ENCODE measurements around the gene PPIF. TPM values are rescaled to one million over a fixed set of nuclear protein-coding genes. Genes with fewer than 3 reads are reported as not detected.

PPIF gene
- total and polyA plus RNA-seq, 2 of the 13 experiments (the other 11 are each of a cell fraction or from before 2014, with no cell fraction given) = 147 to 157 TPM

DNA sequence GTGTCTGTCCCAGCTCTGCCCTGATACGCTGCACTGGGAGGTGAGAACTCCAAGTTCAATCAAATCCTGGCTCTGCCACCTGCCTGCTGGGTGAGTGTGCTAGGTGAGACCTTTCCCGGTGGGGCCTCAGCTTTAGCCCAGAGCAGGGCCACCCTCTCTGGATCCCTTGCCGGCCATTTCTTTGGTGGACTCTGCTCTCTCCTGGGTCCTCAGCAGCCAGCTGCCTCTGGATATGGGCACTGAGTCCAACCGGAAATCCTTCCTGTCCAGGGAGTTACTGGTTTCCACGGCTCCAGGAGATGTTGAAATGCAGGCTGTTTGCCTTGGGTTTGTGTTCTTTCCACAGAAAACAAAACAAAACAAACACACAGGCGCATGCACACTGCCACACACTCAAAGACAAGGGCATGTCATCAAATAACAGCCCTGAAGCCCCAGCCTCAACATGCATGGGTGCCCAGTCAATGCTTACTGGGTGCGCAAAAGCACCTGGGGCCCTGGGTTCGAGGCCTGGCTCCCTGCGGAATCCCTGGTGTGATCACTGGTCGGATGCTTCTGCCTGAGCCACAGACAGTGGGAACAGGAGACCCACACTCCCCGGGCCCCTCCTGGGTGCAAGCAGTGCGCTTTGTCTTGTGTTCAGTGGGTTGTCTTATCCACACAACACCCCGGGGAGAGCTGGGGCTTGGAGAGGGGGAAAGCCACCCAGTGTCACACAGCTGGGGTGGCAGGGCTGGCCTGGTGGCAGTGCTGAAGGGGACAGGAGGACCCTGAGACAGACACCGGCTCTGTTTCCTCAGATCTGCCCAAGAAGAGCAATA is 33.1 kb downstream of the PPIF start (continued):
- TF ChIP-seq, protein P1, sequence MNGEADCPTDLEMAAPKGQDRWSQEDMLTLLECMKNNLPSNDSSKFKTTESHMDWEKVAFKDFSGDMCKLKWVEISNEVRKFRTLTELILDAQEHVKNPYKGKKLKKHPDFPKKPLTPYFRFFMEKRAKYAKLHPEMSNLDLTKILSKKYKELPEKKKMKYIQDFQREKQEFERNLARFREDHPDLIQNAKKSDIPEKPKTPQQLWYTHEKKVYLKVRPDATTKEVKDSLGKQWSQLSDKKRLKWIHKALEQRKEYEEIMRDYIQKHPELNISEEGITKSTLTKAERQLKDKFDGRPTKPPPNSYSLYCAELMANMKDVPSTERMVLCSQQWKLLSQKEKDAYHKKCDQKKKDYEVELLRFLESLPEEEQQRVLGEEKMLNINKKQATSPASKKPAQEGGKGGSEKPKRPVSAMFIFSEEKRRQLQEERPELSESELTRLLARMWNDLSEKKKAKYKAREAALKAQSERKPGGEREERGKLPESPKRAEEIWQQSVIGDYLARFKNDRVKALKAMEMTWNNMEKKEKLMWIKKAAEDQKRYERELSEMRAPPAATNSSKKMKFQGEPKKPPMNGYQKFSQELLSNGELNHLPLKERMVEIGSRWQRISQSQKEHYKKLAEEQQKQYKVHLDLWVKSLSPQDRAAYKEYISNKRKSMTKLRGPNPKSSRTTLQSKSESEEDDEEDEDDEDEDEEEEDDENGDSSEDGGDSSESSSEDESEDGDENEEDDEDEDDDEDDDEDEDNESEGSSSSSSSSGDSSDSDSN (CRISPR knock-in tag; IDR thresholded peaks at IDR 0.05) = peak; percentile 79
- no peak; the same call in 1 of the 2 replicates for TF ChIP-seq SPEN (CRISPR knock-in tag; IDR thresholded peaks at IDR 0.05; ENCODE audit: low read depth)
- TF ChIP-seq ETV6 (CRISPR knock-in tag; conservative IDR thresholded peaks at IDR 0.05) = no peak
- 0 out of 2 replicates have a peak, but pooled peaks have one; percentile 36 for TF ChIP-seq GTF3A (CRISPR knock-in tag; conservative IDR thresholded peaks at IDR 0.05)
- TF ChIP-seq BRD4 (CRISPR knock-in tag; IDR thresholded peaks at IDR 0.05) = 0 out of 2 replicates have a peak, but pooled peaks have one; percentile 52
- TF ChIP-seq ZNF382 (CRISPR knock-in tag; IDR thresholded peaks at IDR 0.05; ENCODE audit: borderline replicate concordance) = no peak
- peak; percentile 57; the same call in 1 of the 2 replicates for TF ChIP-seq FOXJ3 (CRISPR knock-in tag; IDR thresholded peaks at IDR 0.05; ENCODE audit: borderline replicate concordance)
- TF ChIP-seq ZSCAN22 (CRISPR knock-in tag; IDR thresholded peaks at IDR 0.05) = no peak
- no peak for TF ChIP-seq ZNF7 (CRISPR knock-in tag; IDR thresholded peaks at IDR 0.05)
- TF ChIP-seq, protein P2, sequence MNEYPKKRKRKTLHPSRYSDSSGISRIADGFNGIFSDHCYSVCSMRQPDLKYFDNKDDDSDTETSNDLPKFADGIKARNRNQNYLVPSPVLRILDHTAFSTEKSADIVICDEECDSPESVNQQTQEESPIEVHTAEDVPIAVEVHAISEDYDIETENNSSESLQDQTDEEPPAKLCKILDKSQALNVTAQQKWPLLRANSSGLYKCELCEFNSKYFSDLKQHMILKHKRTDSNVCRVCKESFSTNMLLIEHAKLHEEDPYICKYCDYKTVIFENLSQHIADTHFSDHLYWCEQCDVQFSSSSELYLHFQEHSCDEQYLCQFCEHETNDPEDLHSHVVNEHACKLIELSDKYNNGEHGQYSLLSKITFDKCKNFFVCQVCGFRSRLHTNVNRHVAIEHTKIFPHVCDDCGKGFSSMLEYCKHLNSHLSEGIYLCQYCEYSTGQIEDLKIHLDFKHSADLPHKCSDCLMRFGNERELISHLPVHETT (CRISPR knock-in tag; conservative IDR thresholded peaks at IDR 0.05) = no peak
- no peak for TF ChIP-seq ZNF773 (CRISPR knock-in tag; IDR thresholded peaks at IDR 0.05; ENCODE audit: borderline replicate concordance)
- no peak for TF ChIP-seq DMAP1 (CRISPR knock-in tag; IDR thresholded peaks at IDR 0.05)
- TF ChIP-seq MYNN (CRISPR knock-in tag; IDR thresholded peaks at IDR 0.05; ENCODE audit: low read depth) = no peak
- TF ChIP-seq KLF16 (CRISPR knock-in tag; IDR thresholded peaks at IDR 0.05) = peak in 1 of 2 experiments; percentile 66; a peak in 1 of 4 replicates
- no peak for TF ChIP-seq KDM4B (CRISPR knock-in tag; IDR thresholded peaks at IDR 0.05)
- no peak; the same call in 1 of the 2 replicates for TF ChIP-seq ZNF232 (CRISPR knock-in tag; IDR thresholded peaks at IDR 0.05; ENCODE audit: borderline replicate concordance)
- TF ChIP-seq MED8 (CRISPR knock-in tag; IDR thresholded peaks at IDR 0.05; ENCODE audit: insufficient replicate concordance) = no peak
- no peak for TF ChIP-seq ZNF572 (CRISPR knock-in tag; IDR thresholded peaks at IDR 0.05)
- peak; percentile 83 for TF ChIP-seq POLR2AphosphoS5 (IDR thresholded peaks at IDR 0.05; ENCODE audit: low read depth, low read length)
- no peak for TF ChIP-seq KDM5A (IDR thresholded peaks at IDR 0.05; ENCODE audit: borderline replicate concordance, low read length)
- TF ChIP-seq HMGA1 (CRISPR knock-in tag; conservative IDR thresholded peaks at IDR 0.05) = no peak
- no peak for TF ChIP-seq ZNF263 (CRISPR knock-in tag; IDR thresholded peaks at IDR 0.05)
- TF ChIP-seq SAP130 (CRISPR knock-in tag; IDR thresholded peaks at IDR 0.05; ENCODE audit: low read depth) = peak; percentile 92
- TF ChIP-seq XBP1 (CRISPR knock-in tag; IDR thresholded peaks at IDR 0.05) = no peak
- no peak for TF ChIP-seq RORA (CRISPR knock-in tag; IDR thresholded peaks at IDR 0.05)
- TF ChIP-seq RBM39 (IDR thresholded peaks at IDR 0.05; ENCODE audit: low read depth, low read length, poor library complexity, severe bottlenecking) = no peak
- no peak for TF ChIP-seq FOXA1 (IDR thresholded peaks at IDR 0.05)
- peak; percentile 80 for TF ChIP-seq FOXA1 (CRISPR knock-in tag; IDR thresholded peaks at IDR 0.05)

Measured in HepG2 (cell line).